HEK293T (cell line): ENCODE measurements around the gene MNS1.
"Not testable (repeated sequence)": the region's sequence is repeated elsewhere in the genome, so short reads cannot be mapped to it uniquely, and the experiment has no call there.

ENCODE experiments used
- L3MBTL2 ChIP-seq: fragments of 450-650 bp; conservative IDR thresholded peaks from 2 replicates; pipeline ENCODE4 v1.6.1; 2016; ENCODE audit warnings: mild to moderate bottlenecking
- LEF1 ChIP-seq: fragments of 450-650 bp; IDR thresholded peaks from 2 replicates; pipeline ENCODE4 v1.6.1; 2017; ENCODE audit warnings: mild to moderate bottlenecking, borderline replicate concordance
- PKNOX1 ChIP-seq: fragments of 450-650 bp; IDR thresholded peaks from 2 replicates; pipeline ENCODE4 v1.6.1; 2016
- SUZ12 ChIP-seq: fragments of 450-650 bp; IDR thresholded peaks from 2 replicates; pipeline ENCODE4 v1.6.1; 2016; ENCODE audit warnings: mild to moderate bottlenecking
- ZNF384 ChIP-seq: fragments of 450-650 bp; IDR thresholded peaks from 2 replicates; pipeline ENCODE4 v1.6.1; 2016

GRCh38 chr15:56399209-56399608 is 65.7 kb downstream of the MNS1 start:
- TF ChIP-seq L3MBTL2, SUZ12, PKNOX1, LEF1, ZNF384: not testable (repeated sequence)
